ENCODE results near the gene GAB2.

Gene GAB2

DNA sequence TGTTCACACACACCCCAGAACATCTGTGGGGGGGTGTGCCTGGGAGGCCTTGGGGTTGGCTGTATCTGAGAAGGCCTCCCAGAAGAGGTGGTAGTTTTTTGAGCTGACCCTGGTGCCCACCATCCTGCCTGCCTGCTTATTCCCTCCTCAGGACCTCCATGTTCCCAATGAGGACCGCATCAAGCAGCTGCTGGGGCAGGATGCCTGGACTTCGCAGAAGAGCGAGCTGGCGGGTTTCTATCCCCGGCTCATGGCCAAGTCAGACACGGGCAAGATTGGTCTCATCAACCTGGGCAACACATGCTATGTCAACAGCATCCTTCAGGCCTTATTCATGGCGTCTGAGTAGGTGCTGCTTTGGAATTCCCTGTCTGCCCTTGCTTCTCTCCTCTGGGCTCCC, 211.9 kb downstream of the GAB2 start:
- DNase-seq = no peak
- in situ Hi-C loops (cut with MboI; ENCODE audit: low pct_unique_long_range_greater_than_20kb, low sequenced_read_pairs) = no loop called here

- in situ Hi-C loops (cut with MboI; ENCODE audit: low pct_unique_long_range_greater_than_20kb, low sequenced_read_pairs) = no loop called here
- DNase-seq = no peak
These were observed 212.4 kb downstream of the GAB2 start for GRCh38 chr11:78205256-78205655.

DNA sequence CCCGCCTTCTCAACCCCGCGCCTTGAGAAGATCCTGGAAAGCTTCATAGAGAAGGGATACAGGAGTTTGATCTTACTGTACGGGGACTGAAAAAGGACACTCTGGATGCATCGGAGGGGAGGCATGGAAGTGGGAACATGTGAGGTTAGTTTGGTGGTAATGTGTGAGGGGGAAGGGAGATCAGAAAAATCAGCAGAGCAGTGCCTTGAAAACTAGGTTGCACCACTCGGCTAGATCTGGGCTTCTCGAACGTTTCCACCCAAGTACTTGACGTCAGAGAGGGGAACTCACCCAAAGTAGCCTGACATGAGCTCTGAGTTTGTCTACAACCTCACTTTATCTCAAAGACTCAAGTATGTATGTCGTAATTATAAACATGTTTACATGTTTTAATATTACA, 214.4 kb downstream of the GAB2 start:
- in situ Hi-C loops (cut with MboI; ENCODE audit: low pct_unique_long_range_greater_than_20kb, low sequenced_read_pairs) = no loop called here
- peak; percentile 40 for DNase-seq

GRCh38 chr11:78202733-78203167, 214.9 kb downstream of the GAB2 start:
- peak; percentile 81 for DNase-seq
- in situ Hi-C loops (cut with MboI; ENCODE audit: low pct_unique_long_range_greater_than_20kb, low sequenced_read_pairs) = no loop called here

- in situ Hi-C loops (cut with MboI; ENCODE audit: low pct_unique_long_range_greater_than_20kb, low sequenced_read_pairs) = no loop called here
- no peak for DNase-seq
These were observed 216.4 kb downstream of the GAB2 start for GRCh38 chr11:78201096-78201818.

- in situ Hi-C loops (cut with MboI; ENCODE audit: low pct_unique_long_range_greater_than_20kb, low sequenced_read_pairs) = no loop called here
- no peak for DNase-seq
These were observed 217.1 kb downstream of the GAB2 start for GRCh38 chr11:78200553-78200952.

- no peak for DNase-seq
- in situ Hi-C loops (cut with MboI; ENCODE audit: low pct_unique_long_range_greater_than_20kb, low sequenced_read_pairs) = no loop called here
These were observed 217.6 kb downstream of the GAB2 start for GRCh38 chr11:78200061-78200460.

- no peak for DNase-seq
- in situ Hi-C loops (cut with MboI; ENCODE audit: low pct_unique_long_range_greater_than_20kb, low sequenced_read_pairs) = no loop called here
These were observed 218.0 kb downstream of the GAB2 start for GRCh38 chr11:78199653-78200015.

DNA sequence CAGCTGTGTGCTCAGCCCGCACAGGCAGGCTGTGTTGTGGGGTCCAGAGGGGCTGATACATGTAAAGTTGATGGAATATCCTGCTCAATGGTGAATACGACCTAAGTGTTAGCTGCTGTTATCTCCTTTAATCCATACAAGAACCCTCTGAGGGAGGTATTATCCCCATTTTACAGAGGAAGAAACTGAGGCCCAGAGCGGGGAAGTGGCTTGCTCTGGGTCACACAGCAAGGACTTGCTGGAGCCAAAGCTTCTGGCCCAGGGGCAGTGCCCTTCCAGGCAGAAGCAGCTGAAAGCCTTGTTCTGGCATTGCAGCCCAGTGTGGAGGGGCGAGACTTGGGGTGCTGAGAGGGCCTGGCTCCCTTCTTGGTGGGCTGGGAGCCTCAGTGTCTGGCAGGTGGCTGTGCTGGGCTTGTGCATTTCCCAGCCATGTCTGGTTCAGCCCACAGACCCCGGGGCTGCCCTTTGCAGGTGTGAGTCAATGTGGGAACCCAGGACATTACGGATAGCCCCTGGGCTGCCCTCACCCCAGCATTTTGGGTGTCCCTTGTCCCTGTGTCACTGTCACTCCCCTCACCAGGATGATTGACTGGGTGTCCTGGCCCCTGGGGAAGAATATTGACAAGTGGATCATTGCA, 218.5 kb downstream of the GAB2 start:
- DNase-seq = no peak
- in situ Hi-C loops (cut with MboI; ENCODE audit: low pct_unique_long_range_greater_than_20kb, low sequenced_read_pairs) = no loop called here

DNA sequence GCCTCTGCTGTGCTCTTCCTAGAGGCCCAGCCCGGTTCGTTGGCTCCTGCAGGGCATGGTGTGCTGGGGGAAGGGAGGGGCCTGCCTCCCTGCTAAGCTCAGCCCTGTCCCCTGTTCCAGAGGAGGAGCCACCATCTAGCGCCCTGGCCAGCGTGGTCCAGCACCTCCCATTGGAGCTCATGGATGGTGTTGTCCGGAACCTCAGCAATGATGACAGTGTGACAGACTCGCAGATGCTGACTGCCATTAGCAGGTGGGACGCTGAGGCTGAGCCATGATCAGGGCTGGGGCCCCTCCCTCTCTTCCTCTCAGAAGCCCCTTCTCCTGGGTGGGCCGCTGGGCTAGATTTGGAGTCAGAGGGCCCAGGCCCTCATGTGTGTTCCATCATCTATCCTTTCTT, 219.8 kb downstream of the GAB2 start:
- in situ Hi-C loops (cut with MboI; ENCODE audit: low pct_unique_long_range_greater_than_20kb, low sequenced_read_pairs) = no loop called here
- no peak for DNase-seq

DNA sequence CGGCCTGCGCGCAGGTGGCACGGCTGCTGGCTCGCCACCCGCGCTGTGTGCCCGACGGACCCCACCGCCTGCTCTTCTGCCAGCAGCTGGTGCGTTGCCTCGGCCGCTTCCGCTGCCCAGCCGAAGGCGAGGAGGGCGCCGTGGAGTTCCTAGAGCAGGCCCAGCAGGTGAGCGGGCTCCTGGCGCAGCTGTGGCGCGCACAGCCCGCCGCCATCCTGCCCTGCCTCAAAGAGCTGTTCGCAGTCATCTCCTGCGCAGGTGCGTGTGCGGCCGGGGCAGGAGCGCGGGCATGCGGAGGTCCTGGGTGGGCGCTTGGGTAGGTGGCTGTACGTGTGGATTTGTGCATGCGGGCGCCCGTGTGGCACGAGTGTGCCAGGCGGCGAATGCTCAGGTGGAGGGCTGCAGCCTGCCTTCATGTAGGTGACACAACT, 220.9 kb downstream of the GAB2 start:
- in situ Hi-C loops (cut with MboI; ENCODE audit: low pct_unique_long_range_greater_than_20kb, low sequenced_read_pairs) = no loop called here
- DNase-seq = no peak

DNA sequence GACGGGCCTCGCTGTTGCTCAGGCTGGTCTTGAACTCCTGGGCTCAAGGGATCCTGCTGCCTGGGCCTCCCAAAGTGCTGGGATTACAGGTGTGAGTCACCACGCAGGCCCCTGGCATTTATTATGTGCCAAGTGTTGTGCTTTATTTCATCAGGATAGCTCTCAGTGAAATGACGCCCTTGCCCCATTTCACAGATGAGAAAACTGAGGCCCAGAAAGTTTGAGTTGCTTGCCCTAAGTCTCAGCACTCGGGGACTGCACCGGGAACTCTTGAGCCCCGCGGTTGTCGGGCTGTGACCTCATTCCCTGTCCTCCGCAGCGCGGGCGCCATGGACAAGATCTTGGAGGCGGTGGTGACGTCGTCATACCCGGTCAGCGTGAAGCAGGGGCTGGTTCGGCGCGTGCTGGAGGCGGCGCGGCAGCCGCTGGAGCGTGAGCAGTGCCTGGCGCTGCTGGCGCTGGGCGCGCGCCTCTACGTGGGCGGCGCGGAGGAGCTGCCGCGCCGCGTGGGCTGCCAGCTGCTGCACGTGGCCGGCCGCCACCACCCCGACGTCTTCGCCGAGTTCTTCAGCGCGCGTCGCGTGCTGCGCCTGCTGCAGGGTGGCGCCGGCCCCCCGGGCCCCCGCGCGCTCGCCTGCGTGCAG, 221.6 kb downstream of the GAB2 start:
- DNase-seq = no peak
- in situ Hi-C loops (cut with MboI; ENCODE audit: low pct_unique_long_range_greater_than_20kb, low sequenced_read_pairs) = no loop called here

- no peak for DNase-seq
- in situ Hi-C loops (cut with MboI; ENCODE audit: low pct_unique_long_range_greater_than_20kb, low sequenced_read_pairs) = no loop called here
These were observed 223.1 kb downstream of the GAB2 start for GRCh38 chr11:78194490-78194889.

DNA sequence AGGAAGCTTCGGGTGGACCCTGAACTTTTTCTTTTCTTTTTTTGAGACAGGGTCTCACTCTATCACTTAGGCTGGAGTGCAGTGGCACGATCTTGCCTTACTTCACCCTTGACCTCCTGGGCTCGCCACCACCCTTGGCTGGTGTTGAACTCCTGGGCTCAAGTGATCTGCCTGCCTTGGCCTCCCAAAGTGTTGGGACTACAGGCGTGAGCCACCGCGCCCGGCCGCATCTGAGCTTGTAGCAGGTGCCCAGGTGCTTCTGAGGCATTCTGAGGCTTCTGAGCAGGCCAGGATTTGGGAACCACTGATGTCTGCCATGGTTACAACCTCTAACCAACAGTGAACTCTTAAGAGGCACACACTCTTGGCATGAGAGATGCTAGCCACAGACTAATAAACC, 223.8 kb downstream of the GAB2 start:
- DNase-seq = no peak
- in situ Hi-C loops (cut with MboI; ENCODE audit: low pct_unique_long_range_greater_than_20kb, low sequenced_read_pairs) = no loop called here

- in situ Hi-C loops (cut with MboI; ENCODE audit: low pct_unique_long_range_greater_than_20kb, low sequenced_read_pairs) = no loop called here
- peak; percentile 58 for DNase-seq
These were observed 224.7 kb downstream of the GAB2 start for GRCh38 chr11:78192911-78193351.

GRCh38 chr11:78192223-78192719, 225.3 kb downstream of the GAB2 start:
- DNase-seq = no peak
- in situ Hi-C loops (cut with MboI; ENCODE audit: low pct_unique_long_range_greater_than_20kb, low sequenced_read_pairs) = no loop called here

DNA sequence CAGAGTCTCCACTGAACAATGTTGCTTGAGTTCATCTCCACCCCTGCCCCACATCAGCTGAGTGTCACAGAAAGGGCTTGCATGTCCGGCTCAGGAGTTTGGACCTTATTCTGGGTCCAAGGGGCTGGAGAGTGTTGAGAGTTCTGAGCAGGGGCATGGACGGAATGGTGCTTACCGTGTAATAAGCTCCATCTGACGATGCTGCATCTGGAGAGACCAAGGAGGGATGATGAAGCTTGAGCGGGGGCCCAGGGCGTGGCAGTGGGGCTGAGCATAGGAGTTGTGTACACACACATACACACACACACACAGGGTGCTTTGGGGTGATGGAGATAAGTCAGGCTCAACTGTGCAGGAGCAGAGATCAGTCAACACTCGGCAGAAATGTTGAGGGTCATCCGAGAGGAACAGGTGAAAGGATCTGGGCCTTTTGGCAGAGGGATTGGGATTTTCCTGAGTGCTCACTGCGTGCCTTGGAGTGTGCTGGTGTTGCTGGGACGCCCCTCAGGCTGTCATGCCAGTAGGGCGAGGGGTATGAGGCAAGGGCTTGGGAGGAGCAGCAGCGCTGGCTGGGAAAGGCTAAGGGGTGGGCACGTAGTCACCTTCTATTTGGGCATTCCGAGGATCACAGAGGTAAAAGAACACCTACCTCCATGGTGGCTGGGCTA, 226.6 kb downstream of the GAB2 start:
- DNase-seq = no peak
- in situ Hi-C loops (cut with MboI; ENCODE audit: low pct_unique_long_range_greater_than_20kb, low sequenced_read_pairs) = no loop called here

GRCh38 chr11:78190374-78190773, 227.2 kb downstream of the GAB2 start:
- in situ Hi-C loops (cut with MboI; ENCODE audit: low pct_unique_long_range_greater_than_20kb, low sequenced_read_pairs) = no loop called here
- DNase-seq = no peak

DNA sequence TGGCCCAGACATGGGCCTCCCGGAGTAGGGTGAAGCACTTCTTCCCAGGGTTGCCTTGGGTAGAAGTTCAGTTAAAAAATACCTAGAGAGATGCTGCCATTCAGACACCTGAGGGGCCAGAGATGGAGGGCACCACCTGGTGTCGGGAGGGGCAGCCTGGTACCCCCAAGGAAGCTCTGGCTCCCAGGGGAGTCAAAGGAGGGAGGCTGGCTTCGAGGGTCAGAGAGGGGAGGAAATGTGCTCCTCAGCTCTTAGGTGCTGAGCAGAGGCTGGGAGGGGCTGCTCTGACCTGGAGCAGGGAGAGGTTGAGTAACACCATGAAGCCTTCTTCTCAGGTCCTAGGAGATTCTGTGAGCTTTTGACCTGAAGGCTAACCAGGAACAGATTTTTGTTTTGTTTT, 227.8 kb downstream of the GAB2 start:
- in situ Hi-C loops (cut with MboI; ENCODE audit: low pct_unique_long_range_greater_than_20kb, low sequenced_read_pairs) = no loop called here
- no peak for DNase-seq

Data from KBM-7 (cell line).